ENCODE results near the gene ANKH.

- no peak for TF ChIP-seq PATZ1 (CRISPR knock-in tag; IDR thresholded peaks at IDR 0.05; ENCODE audit: borderline replicate concordance)
- no peak for TF ChIP-seq ARNTL (CRISPR knock-in tag; IDR thresholded peaks at IDR 0.05; ENCODE audit: borderline replicate concordance, low read depth)
- no peak for TF ChIP-seq TSHZ2 (CRISPR knock-in tag; IDR thresholded peaks at IDR 0.05)
- TF ChIP-seq BACH2 (CRISPR knock-in tag; IDR thresholded peaks at IDR 0.05; ENCODE audit: borderline replicate concordance) = no peak
- no peak for TF ChIP-seq RARB (CRISPR knock-in tag; IDR thresholded peaks at IDR 0.05)
- TF ChIP-seq ZFP3 (CRISPR knock-in tag; IDR thresholded peaks at IDR 0.05) = no peak
- TF ChIP-seq TCF4 (CRISPR knock-in tag; IDR thresholded peaks at IDR 0.05; ENCODE audit: borderline replicate concordance) = no peak
- TF ChIP-seq ZFP30 (CRISPR knock-in tag; IDR thresholded peaks at IDR 0.05) = no peak
- no peak for TF ChIP-seq CREB5 (CRISPR knock-in tag; IDR thresholded peaks at IDR 0.05; ENCODE audit: low read depth)
- TF ChIP-seq CSRNP3 (CRISPR knock-in tag; IDR thresholded peaks at IDR 0.05) = no peak
- TF ChIP-seq, protein P1, sequence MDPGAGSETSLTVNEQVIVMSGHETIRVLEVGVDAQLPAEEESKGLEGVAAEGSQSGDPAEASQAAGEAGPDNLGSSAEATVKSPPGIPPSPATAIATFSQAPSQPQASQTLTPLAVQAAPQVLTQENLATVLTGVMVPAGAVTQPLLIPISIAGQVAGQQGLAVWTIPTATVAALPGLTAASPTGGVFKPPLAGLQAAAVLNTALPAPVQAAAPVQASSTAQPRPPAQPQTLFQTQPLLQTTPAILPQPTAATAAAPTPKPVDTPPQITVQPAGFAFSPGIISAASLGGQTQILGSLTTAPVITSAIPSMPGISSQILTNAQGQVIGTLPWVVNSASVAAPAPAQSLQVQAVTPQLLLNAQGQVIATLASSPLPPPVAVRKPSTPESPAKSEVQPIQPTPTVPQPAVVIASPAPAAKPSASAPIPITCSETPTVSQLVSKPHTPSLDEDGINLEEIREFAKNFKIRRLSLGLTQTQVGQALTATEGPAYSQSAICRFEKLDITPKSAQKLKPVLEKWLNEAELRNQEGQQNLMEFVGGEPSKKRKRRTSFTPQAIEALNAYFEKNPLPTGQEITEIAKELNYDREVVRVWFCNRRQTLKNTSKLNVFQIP (CRISPR knock-in tag; IDR thresholded peaks at IDR 0.05; ENCODE audit: borderline replicate concordance, low read depth) = no peak
- TF ChIP-seq ZC3H10 (CRISPR knock-in tag; IDR thresholded peaks at IDR 0.05) = no peak
- TF ChIP-seq GLIS3 (CRISPR knock-in tag; IDR thresholded peaks at IDR 0.05) = no peak
- TF ChIP-seq ZNF70 (CRISPR knock-in tag; IDR thresholded peaks at IDR 0.05) = no peak
Observed at GRCh38 chr5:14672082-14672481, 199.5 kb downstream of the ANKH start.

Data from SK-N-SH treated with all-trans-retinoic acid at 6 μM for 48 hours (cell line).